WI38 (cell line): ENCODE data around the gene RTN4IP1.

Experiments
- H3K4me3 ChIP-seq: 2 replicates; pipeline ENCODE4 v1.5.1; 2011; ENCODE audit warnings: low read depth, mild to moderate bottlenecking, control low read depth, low read length
- TF ChIP-seq, protein P1 (sequence below): IDR thresholded peaks from 2 replicates; pipeline ENCODE4 v1.5.1; 2012; ENCODE audit warnings: low read depth, mild to moderate bottlenecking, control low read depth, low read length

RTN4IP1 gene

GRCh38 chr6:106581468-106581867 lies 47.8 kb downstream of the RTN4IP1 start:
- TF ChIP-seq, protein P1, sequence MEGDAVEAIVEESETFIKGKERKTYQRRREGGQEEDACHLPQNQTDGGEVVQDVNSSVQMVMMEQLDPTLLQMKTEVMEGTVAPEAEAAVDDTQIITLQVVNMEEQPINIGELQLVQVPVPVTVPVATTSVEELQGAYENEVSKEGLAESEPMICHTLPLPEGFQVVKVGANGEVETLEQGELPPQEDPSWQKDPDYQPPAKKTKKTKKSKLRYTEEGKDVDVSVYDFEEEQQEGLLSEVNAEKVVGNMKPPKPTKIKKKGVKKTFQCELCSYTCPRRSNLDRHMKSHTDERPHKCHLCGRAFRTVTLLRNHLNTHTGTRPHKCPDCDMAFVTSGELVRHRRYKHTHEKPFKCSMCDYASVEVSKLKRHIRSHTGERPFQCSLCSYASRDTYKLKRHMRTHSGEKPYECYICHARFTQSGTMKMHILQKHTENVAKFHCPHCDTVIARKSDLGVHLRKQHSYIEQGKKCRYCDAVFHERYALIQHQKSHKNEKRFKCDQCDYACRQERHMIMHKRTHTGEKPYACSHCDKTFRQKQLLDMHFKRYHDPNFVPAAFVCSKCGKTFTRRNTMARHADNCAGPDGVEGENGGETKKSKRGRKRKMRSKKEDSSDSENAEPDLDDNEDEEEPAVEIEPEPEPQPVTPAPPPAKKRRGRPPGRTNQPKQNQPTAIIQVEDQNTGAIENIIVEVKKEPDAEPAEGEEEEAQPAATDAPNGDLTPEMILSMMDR = no peak
- no peak overlapping the region for H3K4me3 ChIP-seq

- H3K4me3 ChIP-seq = no peak overlapping the region
- TF ChIP-seq, protein P1 = no peak
These were observed 50.0 kb downstream of the RTN4IP1 start for GRCh38 chr6:106579281-106579680.

DNA sequence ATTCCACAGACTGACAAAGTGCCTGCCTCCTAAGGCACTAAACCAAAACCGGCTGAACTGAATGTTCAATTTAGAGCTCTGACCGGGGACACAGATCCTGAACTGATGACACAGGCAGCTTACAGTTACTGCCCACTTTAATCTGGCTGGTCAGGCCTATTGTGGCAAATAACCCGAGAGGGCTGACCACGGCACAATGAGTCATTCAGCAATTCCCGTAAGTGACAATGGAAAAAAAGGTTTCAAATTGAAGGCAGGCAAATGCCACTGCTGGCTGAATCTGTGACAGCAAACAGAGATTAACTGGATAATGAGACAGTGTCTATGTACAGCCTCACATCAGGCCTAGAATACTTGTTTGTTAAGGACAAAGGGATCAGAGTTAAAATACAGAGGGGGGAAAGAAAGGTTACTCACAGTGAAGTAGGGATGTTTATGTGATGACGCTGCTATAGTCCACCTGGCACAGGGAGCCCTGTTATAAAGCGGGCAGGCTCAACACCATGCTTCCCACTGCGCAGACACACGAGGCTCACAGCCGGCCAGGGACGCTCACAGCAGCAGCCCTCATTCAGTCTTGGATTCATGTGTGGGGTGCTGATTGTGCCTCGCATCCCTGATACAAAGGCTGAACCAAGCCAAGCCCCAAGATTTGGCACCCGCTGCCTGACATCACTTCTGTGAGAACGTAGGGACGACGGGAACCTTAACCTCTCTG lies 54.4 kb downstream of the RTN4IP1 start:
- no peak overlapping the region for H3K4me3 ChIP-seq
- TF ChIP-seq, protein P1 = no peak

GRCh38 chr6:106572875-106573585 lies 56.3 kb downstream of the RTN4IP1 start:
- TF ChIP-seq, protein P1 = no peak
- no peak overlapping the region for H3K4me3 ChIP-seq

DNA sequence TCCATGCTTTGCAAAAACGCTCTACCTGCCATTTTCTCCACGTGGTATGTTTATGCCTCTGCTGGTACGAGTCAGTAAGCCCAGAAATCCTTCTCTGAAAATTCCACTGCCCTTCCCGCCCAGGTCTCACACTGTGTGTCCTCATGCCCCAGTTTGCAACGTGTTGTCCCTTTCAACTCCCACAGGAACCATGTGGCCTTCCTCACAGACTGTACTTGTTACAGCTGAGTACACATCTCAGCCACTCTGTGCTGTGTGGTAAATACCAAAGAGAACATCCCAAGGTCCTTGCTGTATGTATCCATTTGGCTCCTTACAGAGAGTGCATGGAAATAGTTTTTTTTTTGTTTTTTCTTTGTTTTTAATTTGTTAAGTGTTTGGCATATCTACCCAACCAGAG lies 56.9 kb downstream of the RTN4IP1 start:
- no peak overlapping the region for H3K4me3 ChIP-seq
- TF ChIP-seq, protein P1 = no peak

DNA sequence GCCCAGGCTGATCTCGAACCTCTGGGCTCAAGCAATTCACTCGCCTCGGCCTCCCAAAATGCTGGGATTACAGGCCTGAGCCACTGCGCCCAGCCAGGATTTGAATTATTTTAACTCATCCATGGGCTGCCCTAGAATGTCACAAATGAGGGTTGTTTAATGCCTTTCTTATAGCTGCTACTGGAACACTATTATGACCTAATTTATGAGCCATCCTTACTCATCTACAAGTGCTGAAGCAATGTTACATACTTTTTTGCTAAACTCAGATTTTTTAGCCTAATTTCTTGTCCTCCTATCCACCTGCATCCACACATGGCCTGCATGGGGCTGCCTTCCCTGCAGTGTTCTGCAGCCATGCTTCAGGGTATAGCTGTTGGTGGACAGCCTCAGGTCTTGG lies 59.9 kb downstream of the RTN4IP1 start:
- TF ChIP-seq, protein P1 = no peak

GRCh38 chr6:106568530-106568929 lies 60.8 kb downstream of the RTN4IP1 start:
- H3K4me3 ChIP-seq = no peak overlapping the region
- TF ChIP-seq, protein P1 = no peak

More for the DNA sequence above, 59.9 kb downstream of the RTN4IP1 start:
- no peak overlapping the region for H3K4me3 ChIP-seq
